AG09309 (cell line): ENCODE results near the gene BDH1.

Experiments
- DNase-seq: peaks from one replicate; pipeline ENCODE4 v3.0.0-alpha.2; 2010; ENCODE audit warnings: low read depth
- H3K4me3 ChIP-seq: 2 replicates; pipeline ENCODE4 v1.5.1; 2011; ENCODE audit warnings: mild to moderate bottlenecking, low read depth, low read length, moderate library complexity; ENCODE audit not compliant: control insufficient read depth
- CTCF ChIP-seq: IDR thresholded peaks from 2 replicates; pipeline ENCODE4 v1.5.1; 2011; ENCODE audit warnings: mild to moderate bottlenecking, low read depth, low read length, inconsistent platforms; ENCODE audit not compliant: insufficient read depth, control insufficient read depth; ENCODE audit errors: missing control alignments

Gene BDH1

GRCh38 chr3:197512691-197513571 lies 42.8 kb downstream of the BDH1 start:
- no peak for TF ChIP-seq CTCF
- H3K4me3 ChIP-seq = no peak overlapping the region
- DNase-seq = no peak

GRCh38 chr3:197511853-197512635 lies 43.7 kb downstream of the BDH1 start:
- DNase-seq = no peak
- TF ChIP-seq CTCF = no peak
- H3K4me3 ChIP-seq = no peak overlapping the region

- no peak for TF ChIP-seq CTCF
- no peak for DNase-seq
- no peak overlapping the region for H3K4me3 ChIP-seq
Observed at GRCh38 chr3:197511130-197511529, 44.6 kb downstream of the BDH1 start.

GRCh38 chr3:197510642-197511018 lies 45.1 kb downstream of the BDH1 start:
- no peak for DNase-seq
- no peak overlapping the region for H3K4me3 ChIP-seq
- no peak for TF ChIP-seq CTCF

- DNase-seq = no peak
- no peak for TF ChIP-seq CTCF
- H3K4me3 ChIP-seq = no peak overlapping the region
Observed at GRCh38 chr3:197508924-197509775, 46.6 kb downstream of the BDH1 start.

GRCh38 chr3:197508461-197508860 lies 47.3 kb downstream of the BDH1 start:
- no peak for DNase-seq

More at GRCh38 chr3:197508461-197508860, 47.3 kb downstream of the BDH1 start:
- TF ChIP-seq CTCF = no peak
- H3K4me3 ChIP-seq = no peak overlapping the region
